SK-N-SH treated with all-trans-retinoic acid at 6 μM for 48 hours (cell line): ENCODE measurements around the gene NFE2L1.
A peak's percentile ranks its signal among the peaks of the same experiment; 100 is the strongest.
"Not testable (repeated sequence)": the region's sequence is repeated elsewhere in the genome, so short reads cannot be mapped to it uniquely, and the experiment has no call there.

ENCODE experiments used
- ATAC-seq: fragments of 200-7000 bp; cut with Tn5 transposase; 3 replicates; pipeline ENCODE4 v1.9.1; 2020; ENCODE audit warnings: mild to moderate bottlenecking, moderate library complexity
- BACH2 ChIP-seq: fragments of 250-450 bp; sonication (Bioruptor Pico); IDR thresholded peaks from 2 replicates; pipeline ENCODE4 v1.9.0; 2021; ENCODE audit warnings: mild to moderate bottlenecking, borderline replicate concordance
- CREB5 ChIP-seq: fragments of 250-450 bp; sonication (Bioruptor Pico); IDR thresholded peaks from 2 replicates; pipeline ENCODE4 v1.5.1; 2020; ENCODE audit warnings: low read depth, mild to moderate bottlenecking, moderate library complexity
- CSDC2 ChIP-seq: fragments of 250-450 bp; sonication (Bioruptor Pico); IDR thresholded peaks from 2 replicates; pipeline ENCODE4 v1.5.0; 2020; ENCODE audit warnings: mild to moderate bottlenecking, moderate library complexity
- ESRRG ChIP-seq: fragments of 250-450 bp; sonication (Bioruptor Pico); IDR thresholded peaks from 2 replicates; pipeline ENCODE4 v1.6.1; 2021; ENCODE audit warnings: mild to moderate bottlenecking
- GLIS3 ChIP-seq: fragments of 250-450 bp; sonication (Bioruptor Pico); IDR thresholded peaks from 2 replicates; pipeline ENCODE4 v1.5.0; 2020; ENCODE audit warnings: mild to moderate bottlenecking, moderate library complexity
- OSR1 ChIP-seq: fragments of 250-450 bp; sonication (Bioruptor Pico); IDR thresholded peaks from 2 replicates; pipeline ENCODE4 v1.8.0; 2022; ENCODE audit warnings: moderate library complexity, mild to moderate bottlenecking, inconsistent platforms
- RARB ChIP-seq: fragments of 250-450 bp; sonication (Bioruptor Pico); IDR thresholded peaks from 2 replicates; pipeline ENCODE4 v1.8.0; 2021; ENCODE audit warnings: mild to moderate bottlenecking, moderate library complexity
- SNAI2 ChIP-seq: fragments of 250-450 bp; sonication (Bioruptor Pico); IDR thresholded peaks from 2 replicates; pipeline ENCODE4 v1.5.0; 2020; ENCODE audit warnings: mild to moderate bottlenecking, moderate library complexity
- TCF4 ChIP-seq: fragments of 250-450 bp; sonication (Bioruptor Pico); IDR thresholded peaks from 2 replicates; pipeline ENCODE4 v1.8.0; 2021; ENCODE audit warnings: mild to moderate bottlenecking, moderate library complexity, borderline replicate concordance
- TOX ChIP-seq: fragments of 250-450 bp; sonication (Bioruptor Pico); IDR thresholded peaks from 2 replicates; pipeline ENCODE4 v1.8.0; 2021; ENCODE audit warnings: mild to moderate bottlenecking, moderate library complexity, borderline replicate concordance
- ZC3H10 ChIP-seq: fragments of 250-450 bp; sonication (Bioruptor Pico); IDR thresholded peaks from 2 replicates; pipeline ENCODE4 v1.5.1; 2021; ENCODE audit warnings: mild to moderate bottlenecking, moderate library complexity
- ZFP30 ChIP-seq: fragments of 450-650 bp; formaldehyde crosslinking; IDR thresholded peaks from 2 replicates; pipeline ENCODE4 v1.5.0; 2022; ENCODE audit warnings: mild to moderate bottlenecking, moderate library complexity
- ZNF565 ChIP-seq: fragments of 450-650 bp; formaldehyde crosslinking; conservative IDR thresholded peaks from 2 replicates; pipeline ENCODE4 v1.5.0; 2020; ENCODE audit warnings: low read depth, mild to moderate bottlenecking, moderate library complexity
- ZNF70 ChIP-seq: fragments of 450-650 bp; formaldehyde crosslinking; IDR thresholded peaks from 2 replicates; pipeline ENCODE4 v1.5.0; 2020; ENCODE audit warnings: mild to moderate bottlenecking, moderate library complexity
- ZNF8 ChIP-seq: fragments of 450-650 bp; formaldehyde crosslinking; IDR thresholded peaks from 2 replicates; pipeline ENCODE4 v1.5.0; 2020; ENCODE audit warnings: mild to moderate bottlenecking, moderate library complexity
- TF ChIP-seq, protein P1 (sequence below): fragments of 250-450 bp; sonication (Bioruptor Pico); IDR thresholded peaks from 2 replicates; pipeline ENCODE4 v1.8.0; 2021; ENCODE audit warnings: low read depth, mild to moderate bottlenecking, moderate library complexity, borderline replicate concordance
- TF ChIP-seq, protein P2 (sequence below): fragments of 250-450 bp; sonication (Bioruptor Pico); IDR thresholded peaks from 2 replicates; pipeline ENCODE4 v1.5.0; 2020; ENCODE audit warnings: mild to moderate bottlenecking, moderate library complexity
- TF ChIP-seq, protein P3 (sequence below): fragments of 250-450 bp; sonication (Bioruptor Pico); IDR thresholded peaks from 2 replicates; pipeline ENCODE4 v1.8.0; 2020; ENCODE audit warnings: mild to moderate bottlenecking, moderate library complexity, borderline replicate concordance
- TF ChIP-seq, protein P4 (sequence below): fragments of 250-450 bp; sonication (Bioruptor Pico); IDR thresholded peaks from 2 replicates; pipeline ENCODE4 v1.5.1; 2021; ENCODE audit warnings: mild to moderate bottlenecking, moderate library complexity

Gene NFE2L1

DNA sequence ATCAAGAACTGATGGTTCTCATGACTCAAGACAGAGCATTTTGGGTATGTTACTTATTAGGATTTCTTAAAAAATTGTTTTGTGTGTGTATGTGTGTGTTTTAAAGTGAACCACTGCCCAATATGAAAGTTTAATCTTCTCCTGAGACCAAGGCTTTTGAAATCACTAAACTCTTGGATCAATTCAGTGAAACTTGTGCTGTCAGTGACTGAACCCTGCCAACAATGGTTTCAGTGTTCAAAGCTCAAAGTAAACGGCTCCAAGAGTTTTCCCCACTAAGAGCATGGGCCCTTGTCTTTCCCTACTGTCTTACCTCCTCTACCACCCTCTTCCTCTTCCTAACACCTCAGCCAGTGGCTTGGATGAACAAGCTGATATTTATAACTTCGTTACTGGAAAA, 22.0 kb downstream of the NFE2L1 start:
- no peak for ATAC-seq
- TF ChIP-seq TOX (no peak), ZNF565 (CRISPR knock-in tag) (no peak), CSDC2 (no peak), ZC3H10 (CRISPR knock-in tag) (no peak), ZNF8 (CRISPR knock-in tag) (no peak), ZNF70 (CRISPR knock-in tag) (no peak)
- TF ChIP-seq, protein P1, sequence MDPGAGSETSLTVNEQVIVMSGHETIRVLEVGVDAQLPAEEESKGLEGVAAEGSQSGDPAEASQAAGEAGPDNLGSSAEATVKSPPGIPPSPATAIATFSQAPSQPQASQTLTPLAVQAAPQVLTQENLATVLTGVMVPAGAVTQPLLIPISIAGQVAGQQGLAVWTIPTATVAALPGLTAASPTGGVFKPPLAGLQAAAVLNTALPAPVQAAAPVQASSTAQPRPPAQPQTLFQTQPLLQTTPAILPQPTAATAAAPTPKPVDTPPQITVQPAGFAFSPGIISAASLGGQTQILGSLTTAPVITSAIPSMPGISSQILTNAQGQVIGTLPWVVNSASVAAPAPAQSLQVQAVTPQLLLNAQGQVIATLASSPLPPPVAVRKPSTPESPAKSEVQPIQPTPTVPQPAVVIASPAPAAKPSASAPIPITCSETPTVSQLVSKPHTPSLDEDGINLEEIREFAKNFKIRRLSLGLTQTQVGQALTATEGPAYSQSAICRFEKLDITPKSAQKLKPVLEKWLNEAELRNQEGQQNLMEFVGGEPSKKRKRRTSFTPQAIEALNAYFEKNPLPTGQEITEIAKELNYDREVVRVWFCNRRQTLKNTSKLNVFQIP: no peak

DNA sequence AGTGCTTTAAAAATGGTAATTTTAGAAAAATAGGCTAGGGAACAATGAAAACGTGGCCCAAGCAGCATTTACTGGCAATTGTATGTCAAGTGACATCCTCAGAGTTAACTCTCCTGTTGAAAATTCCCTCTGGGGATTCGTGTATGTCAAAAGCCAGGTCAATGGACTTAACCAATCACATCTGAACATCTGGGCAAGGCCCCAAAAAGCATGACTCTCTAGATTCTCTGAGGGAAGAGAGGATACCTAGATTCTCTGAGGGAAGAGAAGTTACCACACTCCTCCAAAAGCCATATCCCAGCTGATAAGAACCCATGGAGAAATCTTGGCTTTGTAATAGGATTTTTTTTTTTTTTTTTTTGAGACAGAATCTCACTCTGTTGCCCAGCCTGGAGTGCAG, 23.5 kb downstream of the NFE2L1 start:
- ATAC-seq: no peak

GRCh38 chr17:48072811-48073210, 24.7 kb downstream of the NFE2L1 start:
- ATAC-seq: not testable (repeated sequence)

More for the DNA sequence above, 23.5 kb downstream of the NFE2L1 start:
- TF ChIP-seq, protein P2, sequence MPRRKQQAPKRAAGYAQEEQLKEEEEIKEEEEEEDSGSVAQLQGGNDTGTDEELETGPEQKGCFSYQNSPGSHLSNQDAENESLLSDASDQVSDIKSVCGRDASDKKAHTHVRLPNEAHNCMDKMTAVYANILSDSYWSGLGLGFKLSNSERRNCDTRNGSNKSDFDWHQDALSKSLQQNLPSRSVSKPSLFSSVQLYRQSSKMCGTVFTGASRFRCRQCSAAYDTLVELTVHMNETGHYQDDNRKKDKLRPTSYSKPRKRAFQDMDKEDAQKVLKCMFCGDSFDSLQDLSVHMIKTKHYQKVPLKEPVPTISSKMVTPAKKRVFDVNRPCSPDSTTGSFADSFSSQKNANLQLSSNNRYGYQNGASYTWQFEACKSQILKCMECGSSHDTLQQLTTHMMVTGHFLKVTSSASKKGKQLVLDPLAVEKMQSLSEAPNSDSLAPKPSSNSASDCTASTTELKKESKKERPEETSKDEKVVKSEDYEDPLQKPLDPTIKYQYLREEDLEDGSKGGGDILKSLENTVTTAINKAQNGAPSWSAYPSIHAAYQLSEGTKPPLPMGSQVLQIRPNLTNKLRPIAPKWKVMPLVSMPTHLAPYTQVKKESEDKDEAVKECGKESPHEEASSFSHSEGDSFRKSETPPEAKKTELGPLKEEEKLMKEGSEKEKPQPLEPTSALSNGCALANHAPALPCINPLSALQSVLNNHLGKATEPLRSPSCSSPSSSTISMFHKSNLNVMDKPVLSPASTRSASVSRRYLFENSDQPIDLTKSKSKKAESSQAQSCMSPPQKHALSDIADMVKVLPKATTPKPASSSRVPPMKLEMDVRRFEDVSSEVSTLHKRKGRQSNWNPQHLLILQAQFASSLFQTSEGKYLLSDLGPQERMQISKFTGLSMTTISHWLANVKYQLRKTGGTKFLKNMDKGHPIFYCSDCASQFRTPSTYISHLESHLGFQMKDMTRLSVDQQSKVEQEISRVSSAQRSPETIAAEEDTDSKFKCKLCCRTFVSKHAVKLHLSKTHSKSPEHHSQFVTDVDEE (CRISPR knock-in tag): no peak
- TF ChIP-seq GLIS3 (CRISPR knock-in tag): no peak
- no peak for TF ChIP-seq TOX
- no peak for TF ChIP-seq ZNF8 (CRISPR knock-in tag)
- TF ChIP-seq CREB5: no peak
- no peak for TF ChIP-seq BACH2 (CRISPR knock-in tag)
- no peak for TF ChIP-seq ZNF70 (CRISPR knock-in tag)

DNA sequence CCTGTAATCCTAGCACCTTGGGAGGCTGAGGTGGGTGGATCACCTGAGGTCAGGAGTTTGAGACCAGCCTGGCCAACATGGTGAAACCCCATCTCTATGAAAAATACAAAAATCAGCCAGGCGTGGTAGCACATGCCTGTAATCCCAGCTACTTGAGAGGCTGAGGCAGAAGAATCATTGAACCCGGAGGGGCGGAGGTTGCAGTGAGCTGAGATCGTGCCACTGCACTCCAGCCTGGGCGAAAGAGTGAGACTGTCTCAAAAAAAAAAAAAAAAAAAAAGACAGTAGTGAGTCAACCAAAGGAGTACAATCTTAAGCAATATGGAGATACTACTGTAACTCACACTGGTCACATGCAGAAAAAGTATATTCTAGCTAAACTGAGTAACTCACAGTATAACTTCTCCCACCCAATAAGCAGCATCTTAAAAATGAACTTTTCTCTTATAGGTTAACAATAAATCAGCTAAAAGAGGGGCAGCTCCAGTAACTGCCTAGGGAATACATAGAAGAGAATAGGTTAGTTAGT, 25.5 kb downstream of the NFE2L1 start:
- ATAC-seq: not testable (repeated sequence)

- ATAC-seq: peak; percentile 93
- no peak for TF ChIP-seq ESRRG (CRISPR knock-in tag)
- no peak for TF ChIP-seq ZFP30
- TF ChIP-seq ZNF565 (CRISPR knock-in tag): no peak
- TF ChIP-seq RARB (CRISPR knock-in tag): no peak
- TF ChIP-seq CREB5: no peak
- TF ChIP-seq TOX: no peak
- TF ChIP-seq SNAI2 (CRISPR knock-in tag): no peak
Measured at GRCh38 chr17:48074322-48075081, 26.3 kb downstream of the NFE2L1 start.

GRCh38 chr17:48077152-48077551, 29.0 kb downstream of the NFE2L1 start:
- not testable (repeated sequence) for ATAC-seq

DNA sequence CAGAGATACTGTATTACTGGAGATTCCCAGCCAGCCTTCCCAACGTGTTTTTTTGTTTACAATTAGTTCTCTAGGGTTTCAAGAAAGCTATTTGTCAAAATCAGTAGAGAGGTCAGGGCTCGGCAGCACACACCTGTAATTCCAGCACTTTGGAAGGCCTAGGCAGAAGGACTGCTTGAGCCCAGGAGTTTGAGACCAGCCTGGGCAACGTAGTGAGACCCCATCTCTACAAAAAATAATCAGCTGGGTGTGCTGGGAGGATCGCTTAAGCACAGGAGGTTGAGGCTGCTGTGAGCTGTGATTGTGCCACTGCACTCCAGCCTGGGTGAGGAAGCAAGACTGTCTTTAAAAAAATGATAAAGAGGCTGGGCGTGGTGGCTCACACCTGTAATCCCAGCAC, 33.7 kb downstream of the NFE2L1 start:
- no peak for ATAC-seq
- TF ChIP-seq, protein P3, sequence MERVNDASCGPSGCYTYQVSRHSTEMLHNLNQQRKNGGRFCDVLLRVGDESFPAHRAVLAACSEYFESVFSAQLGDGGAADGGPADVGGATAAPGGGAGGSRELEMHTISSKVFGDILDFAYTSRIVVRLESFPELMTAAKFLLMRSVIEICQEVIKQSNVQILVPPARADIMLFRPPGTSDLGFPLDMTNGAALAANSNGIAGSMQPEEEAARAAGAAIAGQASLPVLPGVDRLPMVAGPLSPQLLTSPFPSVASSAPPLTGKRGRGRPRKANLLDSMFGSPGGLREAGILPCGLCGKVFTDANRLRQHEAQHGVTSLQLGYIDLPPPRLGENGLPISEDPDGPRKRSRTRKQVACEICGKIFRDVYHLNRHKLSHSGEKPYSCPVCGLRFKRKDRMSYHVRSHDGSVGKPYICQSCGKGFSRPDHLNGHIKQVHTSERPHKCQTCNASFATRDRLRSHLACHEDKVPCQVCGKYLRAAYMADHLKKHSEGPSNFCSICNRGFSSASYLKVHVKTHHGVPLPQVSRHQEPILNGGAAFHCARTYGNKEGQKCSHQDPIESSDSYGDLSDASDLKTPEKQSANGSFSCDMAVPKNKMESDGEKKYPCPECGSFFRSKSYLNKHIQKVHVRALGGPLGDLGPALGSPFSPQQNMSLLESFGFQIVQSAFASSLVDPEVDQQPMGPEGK: no peak
- TF ChIP-seq, protein P4, sequence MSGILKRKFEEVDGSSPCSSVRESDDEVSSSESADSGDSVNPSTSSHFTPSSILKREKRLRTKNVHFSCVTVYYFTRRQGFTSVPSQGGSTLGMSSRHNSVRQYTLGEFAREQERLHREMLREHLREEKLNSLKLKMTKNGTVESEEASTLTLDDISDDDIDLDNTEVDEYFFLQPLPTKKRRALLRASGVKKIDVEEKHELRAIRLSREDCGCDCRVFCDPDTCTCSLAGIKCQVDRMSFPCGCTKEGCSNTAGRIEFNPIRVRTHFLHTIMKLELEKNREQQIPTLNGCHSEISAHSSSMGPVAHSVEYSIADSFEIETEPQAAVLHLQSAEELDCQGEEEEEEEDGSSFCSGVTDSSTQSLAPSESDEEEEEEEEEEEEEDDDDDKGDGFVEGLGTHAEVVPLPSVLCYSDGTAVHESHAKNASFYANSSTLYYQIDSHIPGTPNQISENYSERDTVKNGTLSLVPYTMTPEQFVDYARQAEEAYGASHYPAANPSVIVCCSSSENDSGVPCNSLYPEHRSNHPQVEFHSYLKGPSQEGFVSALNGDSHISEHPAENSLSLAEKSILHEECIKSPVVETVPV (CRISPR knock-in tag): no peak
- TF ChIP-seq BACH2 (CRISPR knock-in tag) (no peak), GLIS3 (CRISPR knock-in tag) (no peak), OSR1 (CRISPR knock-in tag) (no peak), TOX (no peak), ZC3H10 (CRISPR knock-in tag) (no peak), CSDC2 (no peak), TCF4 (CRISPR knock-in tag) (no peak)
